Stimulated activated CD4-positive, alpha-beta T cell treated with anti-CD3 and anti-CD28 coated beads, Interleukin-1b, Interleukin-23, amount 100 ng/mL, for 24 hours (primary cell): ENCODE measurements around the gene AQP2.

Experiments used
- DNase-seq, 4 experiments: peaks; one replicate each; pipeline ENCODE4 v3.0.0-alpha.2; 2020; ENCODE audit warnings: low read depth in 4 of 4, low spot score in 1 of 4

Gene AQP2

DNA sequence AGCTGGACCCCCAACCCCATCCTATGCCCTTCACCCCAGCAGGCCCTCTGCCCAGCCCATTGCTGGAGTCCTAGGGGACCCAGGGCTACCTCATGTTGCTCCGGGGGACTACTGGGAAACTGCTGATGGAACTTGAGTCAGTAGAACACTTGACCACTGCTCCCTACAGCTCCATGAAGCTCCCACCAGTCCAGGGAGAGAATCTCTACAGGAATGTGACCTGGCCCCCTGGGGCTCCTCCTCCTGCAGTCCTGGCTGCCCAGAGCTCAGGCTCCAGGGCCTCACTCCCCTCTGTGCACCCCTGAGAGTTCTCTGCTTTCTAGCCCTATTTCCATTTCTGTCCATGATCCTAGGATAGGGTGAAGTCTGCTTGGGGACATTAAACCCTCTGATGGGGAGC is 10.8 kb upstream of the AQP2 start:
- no peak for DNase-seq

GRCh38 chr12:49941556-49942511 is 8.7 kb upstream of the AQP2 start:
- no peak for DNase-seq

- no peak for DNase-seq
Measured at GRCh38 chr12:49942512-49942893, 8.0 kb upstream of the AQP2 start.

GRCh38 chr12:49942921-49943624 is 7.5 kb upstream of the AQP2 start:
- DNase-seq: no peak

DNA sequence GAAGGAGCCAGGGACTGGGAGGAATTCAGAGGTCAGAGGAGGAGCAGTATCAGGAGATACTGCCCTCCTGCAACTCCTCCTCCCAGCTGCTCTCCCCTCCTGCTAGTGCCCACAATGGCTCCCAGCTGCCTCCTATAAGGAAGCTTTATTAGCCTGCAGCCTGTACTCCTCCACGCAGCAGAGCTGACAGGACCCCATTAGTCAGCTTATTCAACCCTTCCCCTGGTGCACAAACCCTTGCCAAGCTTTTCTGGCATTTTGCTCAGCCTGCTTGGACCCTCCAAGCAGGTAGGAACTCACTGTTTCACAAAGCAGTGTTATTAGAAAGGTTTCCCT is 6.9 kb upstream of the AQP2 start:
- no peak for DNase-seq

DNA sequence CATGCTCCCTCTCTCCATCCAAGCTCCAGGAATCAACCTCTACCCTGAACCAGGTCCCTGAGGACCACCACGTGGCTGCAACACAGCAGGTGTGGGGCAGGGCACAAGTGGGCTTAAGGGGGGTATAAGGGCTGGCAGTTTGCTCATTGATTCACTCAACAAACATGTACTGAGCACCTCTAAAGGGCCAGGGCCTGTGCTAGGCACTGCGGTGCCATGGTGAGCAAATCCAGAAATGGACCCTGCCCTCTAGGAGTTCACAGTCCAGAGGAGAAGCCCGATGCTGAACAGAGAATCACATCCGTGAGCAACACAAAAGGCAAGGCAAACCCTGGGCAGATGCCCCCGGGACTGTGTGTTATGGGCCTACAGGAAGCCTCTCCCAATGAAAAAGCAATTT is 6.5 kb upstream of the AQP2 start:
- DNase-seq: no peak

DNA sequence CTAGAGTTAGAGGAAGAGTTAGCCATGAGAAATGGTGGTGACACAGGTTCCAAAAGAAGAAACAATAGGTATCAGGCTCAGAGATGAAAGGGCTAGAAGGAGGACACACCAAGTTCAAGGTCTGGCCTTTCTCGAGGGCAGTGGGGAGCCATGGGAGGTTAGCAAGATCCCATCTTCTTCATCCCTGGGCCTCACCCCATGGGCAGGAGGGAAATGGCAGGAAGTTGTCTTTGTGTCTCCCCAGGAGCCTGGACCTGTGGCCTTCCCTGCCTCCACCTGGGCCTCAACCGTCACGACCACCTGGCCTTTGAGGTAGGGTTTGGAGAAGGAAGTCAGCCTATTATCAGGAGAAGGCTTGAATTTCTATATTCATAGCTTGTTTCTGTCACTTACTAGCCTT is 5.8 kb upstream of the AQP2 start:
- no peak for DNase-seq

GRCh38 chr12:49945394-49946080 is 5.0 kb upstream of the AQP2 start:
- peak; percentile 76 to 85 (median 80) for DNase-seq

- DNase-seq: no peak
Measured at GRCh38 chr12:49946086-49946485, 4.5 kb upstream of the AQP2 start.

DNA sequence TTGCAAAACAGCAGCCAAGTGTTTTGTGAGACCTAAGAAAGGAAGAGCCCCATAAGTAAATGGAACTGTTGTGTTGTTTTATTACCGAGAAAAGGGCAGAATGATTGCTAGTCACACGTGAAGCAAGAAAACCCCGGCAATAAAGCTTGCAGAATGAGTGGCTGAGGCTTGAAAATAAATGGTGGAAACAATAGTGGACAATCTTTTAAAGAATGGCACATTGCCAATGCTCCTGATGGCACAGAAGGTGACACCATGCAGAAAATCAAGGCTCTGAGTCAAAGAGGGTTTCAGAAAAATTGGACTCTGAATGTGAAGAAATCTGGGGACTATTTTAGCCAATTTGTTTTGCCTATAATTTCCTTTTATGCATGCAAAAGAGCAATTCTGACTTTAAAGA is 4.0 kb upstream of the AQP2 start:
- DNase-seq: no peak

GRCh38 chr12:49947593-49948226 is 2.8 kb upstream of the AQP2 start:
- no peak for DNase-seq

GRCh38 chr12:49948866-49949845 is 1.4 kb upstream of the AQP2 start:
- no peak for DNase-seq

- DNase-seq: no peak
Measured at GRCh38 chr12:49949866-49950265, 671 bp upstream of the AQP2 start.

DNA sequence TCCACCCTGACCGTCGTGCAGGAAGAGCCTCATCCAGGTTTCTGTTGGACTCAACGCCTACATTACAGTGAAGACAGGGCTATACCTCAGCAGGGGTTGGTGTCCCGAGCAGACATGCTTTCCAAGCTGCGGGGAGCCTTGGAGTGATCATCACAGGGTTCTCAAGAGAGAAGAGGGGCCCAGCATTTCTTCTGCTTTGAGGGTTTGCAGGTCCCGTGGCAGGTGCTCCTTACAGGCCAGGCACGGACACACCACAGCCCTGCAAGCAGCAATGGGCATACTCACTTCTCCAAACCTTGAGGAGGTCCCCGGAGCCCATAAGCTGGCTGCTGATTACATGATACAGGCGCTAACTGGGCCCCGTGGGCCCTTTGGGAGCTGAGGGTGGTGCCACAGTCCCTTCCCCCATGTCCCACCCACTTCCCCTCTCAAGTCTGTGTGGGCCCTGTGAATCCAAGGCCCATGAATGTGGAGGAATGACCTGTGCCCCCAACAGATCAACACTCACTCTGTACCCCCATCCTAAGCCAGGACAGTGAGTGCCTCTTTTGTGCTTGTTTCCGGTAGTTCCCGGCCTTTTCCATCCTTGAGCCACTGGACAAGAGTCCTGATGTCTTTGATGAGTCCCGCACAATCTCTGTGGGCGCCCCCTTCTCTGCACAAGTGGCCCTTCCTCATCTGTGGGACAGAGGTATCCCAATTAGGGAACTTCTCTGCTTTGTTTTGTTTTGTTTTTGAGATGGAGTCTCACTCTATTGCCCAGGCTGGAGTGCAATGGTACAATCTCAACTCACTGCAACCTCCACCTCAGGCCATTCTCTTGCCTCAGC is 1.1 kb downstream of the AQP2 start:
- DNase-seq: no peak

- DNase-seq: no peak
Measured at GRCh38 chr12:49952391-49953055, 2.0 kb downstream of the AQP2 start.

DNA sequence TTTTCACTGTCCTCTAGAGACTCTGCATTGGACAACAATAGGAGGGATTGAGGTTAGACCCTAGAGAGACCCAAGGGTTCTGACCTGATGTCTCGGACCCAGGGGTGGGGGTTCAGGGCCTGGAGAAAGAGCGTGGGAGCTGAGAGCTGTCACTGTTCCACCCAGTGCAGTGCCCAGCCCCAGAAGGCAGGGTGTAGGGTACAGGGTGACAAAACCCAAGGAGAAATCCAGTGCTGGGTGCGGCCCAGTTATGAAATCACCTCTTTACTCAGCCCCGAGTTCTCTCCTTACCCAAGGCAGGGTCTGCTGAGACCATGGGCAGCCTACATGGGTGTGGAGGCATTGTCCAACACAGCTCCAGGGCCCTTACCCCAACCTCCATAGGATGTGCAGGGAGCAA is 2.6 kb downstream of the AQP2 start:
- no peak for DNase-seq

DNA sequence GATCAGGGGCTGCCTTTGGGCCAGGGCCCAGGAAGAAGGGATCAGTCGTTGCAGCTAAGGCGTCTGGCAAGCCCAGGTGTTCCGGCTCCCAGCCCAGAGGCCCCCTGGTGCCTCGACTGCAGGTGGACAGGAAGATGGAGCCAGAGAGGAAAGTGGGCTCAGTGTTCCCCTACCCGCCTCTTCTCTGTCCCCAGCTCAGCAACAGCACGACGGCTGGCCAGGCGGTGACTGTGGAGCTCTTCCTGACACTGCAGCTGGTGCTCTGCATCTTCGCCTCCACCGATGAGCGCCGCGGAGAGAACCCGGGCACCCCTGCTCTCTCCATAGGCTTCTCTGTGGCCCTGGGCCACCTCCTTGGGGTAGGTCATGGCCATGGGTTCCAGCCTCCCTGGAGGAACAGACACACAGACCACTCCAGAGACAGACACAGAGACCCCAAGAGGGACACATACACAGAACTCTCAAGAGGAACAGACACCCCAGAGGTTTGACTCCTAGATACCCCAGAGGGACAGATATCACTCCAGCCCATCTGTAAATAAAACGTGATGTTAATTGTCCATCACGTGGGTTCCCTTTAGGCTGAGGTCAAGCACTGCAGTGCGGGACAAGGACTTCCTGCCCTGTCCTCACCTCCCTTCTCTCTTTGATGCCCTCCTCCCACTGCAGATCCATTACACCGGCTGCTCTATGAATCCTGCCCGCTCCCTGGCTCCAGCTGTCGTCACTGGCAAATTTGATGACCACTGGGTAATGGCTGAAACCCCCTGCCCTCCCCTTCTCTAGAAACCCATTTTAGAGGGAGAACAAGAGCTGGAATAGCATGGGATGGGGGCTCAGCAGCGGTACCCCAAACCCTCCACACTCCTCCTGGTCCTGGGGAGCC is 3.7 kb downstream of the AQP2 start:
- no peak for DNase-seq
